Lower leg skin (tissue), 4 donors: ENCODE results near the gene UTY. TPM values are rescaled to one million over a fixed set of nuclear protein-coding genes. Genes with fewer than 3 reads are reported as not detected.

Source experiments
- DNase-seq, 2 donors: peaks; one replicate each; pipeline ENCODE4 v3.0.0-alpha.2; 2019; ENCODE audit warnings: low spot score in 2 of 2
- H3K4me3 ChIP-seq: fragments of 200-600 bp; sonication (generic); 2 replicates; pipeline ENCODE4 v1.5.1; 2017; ENCODE audit warnings: mild to moderate bottlenecking, low read depth; ENCODE audit not compliant: poor library complexity, severe bottlenecking
- CTCF ChIP-seq, 3 donors: fragments of 450-650 bp; IDR thresholded peaks; one replicate each; pipeline ENCODE4 v1.5.1; 2016; ENCODE audit warnings: antibody characterized with exemption in 3 of 3, mild to moderate bottlenecking in 3 of 3, moderate library complexity in 2 of 3
- POLR2A ChIP-seq, 2 donors: fragments of 450-650 bp; IDR thresholded peaks; one replicate each; pipeline ENCODE4 v1.6.1; 2016 to 2017; ENCODE audit warnings: antibody characterized with exemption in 2 of 2, mild to moderate bottlenecking in 1 of 2, moderate library complexity in 1 of 2
- WGBS, 2 donors: methylation state at CpG; one replicate each; pipeline ENCODE4 v1.1.5; 2018; 5-methylcytosine and 5-hydroxymethylcytosine counted together
- intact Hi-C: fragments of 100-400 bp; cut with DNase I; formaldehyde crosslinking; loops from one replicate; pipeline ENCODE4 v1.15.0; 2023; ENCODE audit warnings: low total_unique reads
- total RNA-seq, 4 donors: library from RNA; depleted of rRNA; stranded (reverse); fragments of >200 nt; gene quantifications; one replicate each; pipeline ENCODE4 v1.1.0, GENCODE V29; 2016

The UTY gene
- total RNA-seq, 4 donors from 2014 or later: 0.21 to 26.3 (median 24.4) TPM; not detected in 1

- WGBS, 2 donors: 82% methylated on average over 2 of the region's 2 CpGs; no CpG with 5 or more reads in 1 of the 2 donors
- no peak for DNase-seq
- no peak overlapping the region for H3K4me3 ChIP-seq
- TF ChIP-seq POLR2A (IDR thresholded peaks at IDR 0.05) (no peak), CTCF (IDR thresholded peaks at IDR 0.05) (no peak)
- intact Hi-C loops: no loop called here
Observed at GRCh38 chrY:13363641-13364040, 116.2 kb downstream of the UTY start.

GRCh38 chrY:13362662-13363061 lies 117.2 kb downstream of the UTY start:
- intact Hi-C loops: no loop called here
- DNase-seq: no peak
- 100% methylated on average over 1 of the region's 2 CpGs; no CpG with 5 or more reads in 1 of the 2 donors for WGBS, 2 donors
- no peak overlapping the region for H3K4me3 ChIP-seq
- TF ChIP-seq CTCF (IDR thresholded peaks at IDR 0.05) (no peak), POLR2A (IDR thresholded peaks at IDR 0.05) (no peak)

GRCh38 chrY:13361656-13362636 lies 117.9 kb downstream of the UTY start:
- intact Hi-C loops: no loop called here
- 35% methylated on average over 2 of the region's 2 CpGs; no CpG with 5 or more reads in 1 of the 2 donors for WGBS, 2 donors
- no peak for TF ChIP-seq CTCF (IDR thresholded peaks at IDR 0.05)
- no peak for TF ChIP-seq POLR2A (IDR thresholded peaks at IDR 0.05)

GRCh38 chrY:13351443-13351842 lies 128.4 kb downstream of the UTY start:
- no peak overlapping the region for H3K4me3 ChIP-seq
- intact Hi-C loops: no loop called here
- TF ChIP-seq POLR2A (IDR thresholded peaks at IDR 0.05): no peak
- no peak for TF ChIP-seq CTCF (IDR thresholded peaks at IDR 0.05)
- 87% methylated on average over 4 of the region's 4 CpGs; no CpG with 5 or more reads in 1 of the 2 donors for WGBS, 2 donors
- no peak for DNase-seq

More at GRCh38 chrY:13361656-13362636, 117.9 kb downstream of the UTY start:
- H3K4me3 ChIP-seq: no peak overlapping the region
- no peak for DNase-seq

- intact Hi-C loops: no loop called here
- no peak for DNase-seq
- TF ChIP-seq POLR2A (IDR thresholded peaks at IDR 0.05) (no peak), CTCF (IDR thresholded peaks at IDR 0.05) (no peak)
- 92% methylated on average over 5 of the region's 5 CpGs; no CpG with 5 or more reads in 1 of the 2 donors for WGBS, 2 donors
- H3K4me3 ChIP-seq: no peak overlapping the region
Observed at GRCh38 chrY:13347106-13347505, 132.7 kb downstream of the UTY start.
